Stimulated activated naive CD8-positive, alpha-beta T cell treated with anti-CD3 and anti-CD28 coated beads, Interleukin-15, amount 100 ng/mL, for 72 hours (primary cell): ENCODE results near the gene ABCA2.

ENCODE experiments used
- ATAC-seq: fragments of 150-1000 bp; cut with Tn5 transposase; 2 replicates; pipeline ENCODE4 v1.10.0; 2021; ENCODE audit warnings: mild to moderate bottlenecking, moderate library complexity
- DNase-seq, 2 donors: peaks; one replicate each; pipeline ENCODE4 v3.0.0; 2021 to 2022
- H3K27ac Mint-ChIP-seq, 2 donors: one replicate each; pipeline ENCODE4 v1.8.0; 2022; ENCODE audit warnings: mild to moderate bottlenecking in 2 of 2, mixed read lengths in 2 of 2, moderate library complexity in 2 of 2
- H3K27me3 Mint-ChIP-seq: one replicate; pipeline ENCODE4 v1.8.0; 2022; ENCODE audit warnings: mixed read lengths
- H3K4me1 Mint-ChIP-seq: one replicate; pipeline ENCODE4 v1.8.0; 2022; ENCODE audit warnings: mild to moderate bottlenecking, mixed read lengths
- H3K4me3 Mint-ChIP-seq, 2 donors: one replicate each; pipeline ENCODE4 v1.8.0; 2022; ENCODE audit warnings: mild to moderate bottlenecking in 2 of 2, mixed read lengths in 2 of 2, moderate library complexity in 1 of 2
- H3K9me3 Mint-ChIP-seq, 2 donors: one replicate each; pipeline ENCODE4 v1.8.0; 2022; ENCODE audit warnings: mixed read lengths in 2 of 2

ABCA2 gene

DNA sequence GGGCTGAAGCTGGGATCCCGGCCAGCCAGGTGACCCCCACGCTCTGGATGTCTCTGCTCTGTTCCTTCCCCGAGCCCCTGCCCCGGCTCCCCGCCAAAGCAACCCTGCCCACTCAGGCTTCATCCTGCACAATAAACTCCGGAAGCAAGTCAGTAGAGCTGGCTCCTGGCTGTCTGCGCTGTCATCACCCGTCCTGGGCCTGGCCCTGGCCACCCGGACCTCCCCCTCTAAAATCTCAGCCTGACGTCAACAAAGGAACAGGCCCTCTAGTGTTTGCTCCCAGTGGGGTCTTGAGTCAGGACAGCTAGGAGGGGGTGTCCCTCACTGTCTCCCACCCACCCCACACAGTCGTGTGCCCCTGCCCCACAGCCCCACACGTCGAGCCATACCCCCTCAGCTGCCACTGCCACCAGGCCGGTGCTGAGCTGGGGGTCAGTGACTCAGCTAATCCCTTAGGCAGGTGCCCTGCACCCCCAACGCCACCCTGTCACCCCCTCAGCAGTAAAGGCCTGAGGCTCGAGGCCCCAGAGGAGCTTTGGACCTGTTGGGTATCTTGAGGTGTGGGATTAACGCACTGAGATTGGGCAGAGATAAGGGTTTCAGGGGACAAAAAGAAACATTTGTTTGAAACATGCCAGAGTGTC, 46.3 kb downstream of the ABCA2 start:
- Mint-ChIP-seq H3K9me3 (no peaks in the 10 kb centered on the region), H3K4me3 (no peak overlapping the region), H3K27ac (no peak overlapping the region), H3K27me3 (peaks cover 24% of the 10 kb centered on the region), H3K4me1 (peaks cover 10% of the 10 kb centered on the region)
- ATAC-seq, result no peak
- DNase-seq, result no peak

DNA sequence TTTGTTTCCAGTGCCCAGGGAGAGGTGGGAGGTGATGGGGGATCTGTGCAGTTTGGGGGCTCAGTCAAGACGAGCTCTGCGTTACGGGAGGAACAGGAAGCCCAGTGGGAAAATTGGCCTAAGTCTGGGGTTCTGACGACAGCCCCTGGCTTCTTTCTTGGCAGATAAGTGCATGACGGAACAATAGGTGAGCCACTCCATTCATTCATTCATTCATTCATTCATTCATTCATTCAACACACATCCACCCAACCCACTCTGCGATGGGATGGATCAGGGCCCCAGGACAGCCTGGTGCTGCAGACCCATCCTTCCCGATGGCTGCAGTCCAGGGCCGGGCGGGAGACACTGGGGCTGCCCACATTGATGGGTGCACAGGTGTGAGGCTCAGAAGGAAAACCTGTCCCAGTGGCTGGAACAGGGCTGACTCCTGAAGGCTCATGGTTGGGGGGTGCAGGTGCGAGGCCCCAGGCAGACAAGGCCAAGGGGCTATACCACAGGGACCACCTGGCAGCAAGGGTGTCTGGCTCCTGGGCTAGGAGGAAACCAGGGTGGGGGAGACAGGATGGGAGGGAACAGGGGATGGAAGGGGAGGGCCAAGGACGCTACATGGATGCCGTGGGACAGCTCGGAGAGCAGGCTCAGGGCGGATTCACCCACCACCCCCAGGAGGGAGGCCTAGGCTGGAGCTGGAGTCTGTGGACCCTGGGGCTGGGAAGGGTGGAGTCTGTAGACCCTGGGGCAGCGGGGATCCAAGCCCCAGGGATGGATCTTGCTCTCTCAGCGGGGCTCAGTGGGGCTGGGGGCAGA, 47.2 kb downstream of the ABCA2 start:
- H3K27me3 Mint-ChIP-seq, result peaks cover 18% of the 10 kb centered on the region
- ATAC-seq, result no peak

GRCh38 chr9:136979769-136980587, 48.1 kb downstream of the ABCA2 start:
- DNase-seq (no peak), ATAC-seq (no peak)
- Mint-ChIP-seq H3K27ac (no peak overlapping the region), H3K4me3 (no peak overlapping the region), H3K27me3 (peaks cover 14% of the 10 kb centered on the region), H3K4me1 (peaks cover 27% of the 10 kb centered on the region), H3K9me3 (no peaks in the 10 kb centered on the region)

More for the DNA sequence above, 47.2 kb downstream of the ABCA2 start:
- DNase-seq, result no peak
- H3K27ac Mint-ChIP-seq, result no peak overlapping the region
- H3K9me3 Mint-ChIP-seq, result no peaks in the 10 kb centered on the region
- H3K4me1 Mint-ChIP-seq, result peaks cover 18% of the 10 kb centered on the region
- H3K4me3 Mint-ChIP-seq, result no peak overlapping the region

GRCh38 chr9:136978865-136979544, 49.0 kb downstream of the ABCA2 start:
- no peak for ATAC-seq
- Mint-ChIP-seq H3K27ac (no peak overlapping the region), H3K4me3 (no peak overlapping the region), H3K4me1 (peaks cover 34% of the 10 kb centered on the region), H3K27me3 (peaks cover 7% of the 10 kb centered on the region), H3K9me3 (no peaks in the 10 kb centered on the region)
- no peak for DNase-seq

GRCh38 chr9:136978073-136978864, 49.8 kb downstream of the ABCA2 start:
- Mint-ChIP-seq H3K4me1 (peaks cover 36% of the 10 kb centered on the region), H3K4me3 (peak overlapping the region in 1 of 2 donors; percentile 22), H3K9me3 (no peaks in the 10 kb centered on the region), H3K27me3 (peaks cover under 1% of the 10 kb centered on the region), H3K27ac (no peak overlapping the region)
- peak; percentile 16 for ATAC-seq
- DNase-seq, result peak; percentile 61 to 69

DNA sequence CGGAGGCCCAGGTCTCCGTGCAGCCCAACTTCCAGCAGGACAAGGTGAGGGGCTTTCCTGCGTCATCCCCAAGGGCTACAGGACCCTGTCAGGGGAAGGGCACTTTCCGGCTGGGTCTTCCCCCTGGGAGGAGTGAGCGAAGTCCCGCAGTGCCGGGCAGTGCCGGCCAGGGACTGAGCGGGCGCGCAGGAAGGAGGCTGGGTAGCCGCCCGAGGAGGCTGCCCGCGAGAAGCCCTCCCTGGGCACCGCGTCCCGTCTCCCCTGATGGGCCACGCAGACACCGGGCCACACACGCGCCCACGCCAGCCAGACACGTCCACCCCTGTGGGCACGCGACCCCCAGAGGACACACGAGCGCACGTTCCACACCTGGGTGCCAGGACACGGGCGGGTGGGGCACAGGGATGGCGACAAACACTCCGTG, 50.4 kb downstream of the ABCA2 start:
- Mint-ChIP-seq H3K27ac (no peak overlapping the region), H3K4me3 (peak overlapping the region; percentile 22 to 51), H3K27me3 (no peaks in the 10 kb centered on the region), H3K4me1 (peaks cover 36% of the 10 kb centered on the region), H3K9me3 (no peaks in the 10 kb centered on the region)
- no peak for ATAC-seq
- no peak for DNase-seq

- H3K4me3 Mint-ChIP-seq, result peak within 1 kb of the TSS; percentile 22 to 51
- DNase-seq, result no peak
- no peak within 1 kb of the TSS for H3K27ac Mint-ChIP-seq
- H3K4me1 Mint-ChIP-seq, result peaks cover 36% of the 10 kb centered on the region
- ATAC-seq, result no peak
- H3K9me3 Mint-ChIP-seq, result no peaks in the 10 kb centered on the region
- no peaks in the 10 kb centered on the region for H3K27me3 Mint-ChIP-seq
These were observed 50.8 kb downstream of the ABCA2 start, which contains the start of gene PTGDS for GRCh38 chr9:136977223-136977622. TSS of gene PTGDS (plus strand) at chr9:136977504. CDS start at chr9:136977579, 75 bp downstream.

DNA sequence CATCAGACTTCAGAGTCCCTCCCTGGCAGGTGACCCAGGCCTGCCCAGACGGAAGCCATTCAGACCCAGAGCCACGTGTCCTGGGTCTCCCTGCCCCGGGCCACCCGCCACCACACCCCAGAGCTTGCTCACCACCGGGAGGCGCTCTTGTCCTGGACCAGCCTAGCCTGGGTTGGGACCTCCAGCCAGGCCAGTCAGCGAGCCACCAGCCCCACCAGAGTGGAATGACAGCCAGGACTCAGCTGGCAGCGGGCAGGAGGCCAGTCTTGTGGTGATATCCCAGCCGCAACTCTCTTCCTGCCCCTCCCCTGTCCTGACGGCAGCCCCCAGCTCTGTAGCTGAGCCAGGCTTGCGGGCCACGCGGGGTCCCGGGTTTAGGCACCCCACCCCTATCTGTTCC, 52.4 kb downstream of the ABCA2 start:
- ATAC-seq (peak; percentile 19), DNase-seq (peak in 1 of 2 donors; percentile 56)
- Mint-ChIP-seq H3K4me3 (no peak overlapping the region), H3K4me1 (peaks cover 37% of the 10 kb centered on the region), H3K9me3 (no peaks in the 10 kb centered on the region), H3K27ac (no peak overlapping the region), H3K27me3 (no peaks in the 10 kb centered on the region)

- Mint-ChIP-seq H3K4me1 (peaks cover 43% of the 10 kb centered on the region), H3K4me3 (no peak overlapping the region), H3K27me3 (no peaks in the 10 kb centered on the region), H3K27ac (no peak overlapping the region), H3K9me3 (no peaks in the 10 kb centered on the region)
- DNase-seq (no peak), ATAC-seq (no peak)
These were observed 53.1 kb downstream of the ABCA2 start for GRCh38 chr9:136974817-136975535.

- DNase-seq, result no peak
- peaks cover 45% of the 10 kb centered on the region for H3K4me1 Mint-ChIP-seq
- no peak overlapping the region for H3K4me3 Mint-ChIP-seq
- ATAC-seq, result no peak
- H3K27ac Mint-ChIP-seq, result no peak overlapping the region
- H3K9me3 Mint-ChIP-seq, result no peaks in the 10 kb centered on the region
- no peaks in the 10 kb centered on the region for H3K27me3 Mint-ChIP-seq
These were observed 54.1 kb downstream of the ABCA2 start for GRCh38 chr9:136973618-136974617.

DNA sequence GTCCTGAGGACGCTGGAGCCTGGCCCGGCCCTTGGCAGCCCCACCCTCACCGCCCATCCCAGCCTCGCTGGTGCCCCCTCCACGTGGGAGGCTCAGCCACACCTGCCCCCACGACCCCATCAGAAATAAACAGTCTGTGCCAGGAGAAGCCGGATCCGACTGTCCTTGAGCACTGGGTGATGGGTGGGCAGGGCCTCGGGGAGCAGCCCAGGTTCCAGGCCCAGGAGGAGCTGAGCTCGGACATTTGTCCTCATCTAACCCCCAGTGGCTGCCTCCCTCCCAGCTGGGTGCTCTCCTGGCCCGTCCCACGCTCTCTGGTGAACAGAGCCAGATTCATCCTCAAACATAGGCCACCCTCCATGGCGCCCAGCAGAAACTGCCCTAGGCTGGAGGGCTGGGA, 55.3 kb downstream of the ABCA2 start:
- Mint-ChIP-seq H3K4me1 (peaks cover 45% of the 10 kb centered on the region), H3K9me3 (no peaks in the 10 kb centered on the region), H3K27me3 (no peaks in the 10 kb centered on the region), H3K27ac (no peak overlapping the region), H3K4me3 (no peak overlapping the region)
- DNase-seq (no peak), ATAC-seq (no peak)

DNA sequence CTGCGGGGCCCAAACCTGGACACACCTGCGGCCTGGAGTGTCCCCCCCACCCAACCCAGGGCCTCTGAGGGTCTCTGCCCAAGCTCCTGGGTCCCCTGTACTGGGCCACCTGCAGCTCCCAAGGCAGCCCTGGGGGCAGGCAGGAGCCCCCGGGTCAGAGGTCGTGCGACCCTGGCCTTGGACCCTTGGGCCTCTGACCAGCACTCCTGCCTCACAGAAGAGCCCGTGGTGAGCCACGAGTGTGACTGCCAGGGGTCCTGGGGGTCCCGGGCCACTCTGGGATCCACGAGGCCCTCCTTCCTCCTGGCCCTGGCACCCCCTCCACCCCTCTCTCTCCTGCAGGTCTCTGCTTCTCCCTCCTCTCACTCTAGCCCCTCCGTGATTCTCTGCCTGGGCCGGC, 55.7 kb downstream of the ABCA2 start:
- Mint-ChIP-seq H3K4me1 (peaks cover 41% of the 10 kb centered on the region), H3K27me3 (no peaks in the 10 kb centered on the region), H3K4me3 (no peak overlapping the region), H3K9me3 (no peaks in the 10 kb centered on the region), H3K27ac (no peak overlapping the region)
- DNase-seq (no peak), ATAC-seq (no peak)

- H3K9me3 Mint-ChIP-seq, result no peaks in the 10 kb centered on the region
- no peak overlapping the region for H3K27ac Mint-ChIP-seq
- ATAC-seq (no peak), DNase-seq (no peak)
- H3K4me3 Mint-ChIP-seq, result no peak overlapping the region
- peaks cover 35% of the 10 kb centered on the region for H3K4me1 Mint-ChIP-seq
- no peaks in the 10 kb centered on the region for H3K27me3 Mint-ChIP-seq
These were observed 56.3 kb downstream of the ABCA2 start for GRCh38 chr9:136971746-136972145.
